WERI-Rb-1 (cell line): ENCODE results near the gene CYSTM1.

Source experiments
- DNase-seq: peaks from one replicate; pipeline ENCODE4 v3.0.0-alpha.2; 2020
- H3K27ac ChIP-seq: fragments of 250-450 bp; sonication (Bioruptor Pico); 2 replicates; pipeline ENCODE4 v1.5.1; 2020; ENCODE audit warnings: mild to moderate bottlenecking, moderate library complexity
- H3K27me3 ChIP-seq: fragments of 250-450 bp; sonication (Bioruptor Pico); 2 replicates; pipeline ENCODE4 v1.5.1; 2021; ENCODE audit warnings: mild to moderate bottlenecking, low read depth, moderate library complexity; ENCODE audit not compliant: insufficient read depth, severe bottlenecking
- H3K36me3 ChIP-seq: fragments of 250-450 bp; sonication (Bioruptor Pico); 2 replicates; pipeline ENCODE4 v1.5.1; 2020; ENCODE audit warnings: mild to moderate bottlenecking, moderate library complexity
- H3K4me3 ChIP-seq: 2 replicates; pipeline ENCODE4 v1.5.1; 2011; ENCODE audit warnings: low read depth, mild to moderate bottlenecking, control low read depth, low read length
- H3K9me3 ChIP-seq: fragments of 250-450 bp; sonication (Bioruptor Pico); 2 replicates; pipeline ENCODE4 v1.5.1; 2021; ENCODE audit warnings: mild to moderate bottlenecking, moderate library complexity; ENCODE audit not compliant: severe bottlenecking
- TF ChIP-seq, protein P1 (sequence below): IDR thresholded peaks from 2 replicates; pipeline ENCODE4 v1.5.1; 2011; ENCODE audit warnings: low read depth, mild to moderate bottlenecking, control low read depth, inconsistent platforms, low read length

CYSTM1 gene

DNA sequence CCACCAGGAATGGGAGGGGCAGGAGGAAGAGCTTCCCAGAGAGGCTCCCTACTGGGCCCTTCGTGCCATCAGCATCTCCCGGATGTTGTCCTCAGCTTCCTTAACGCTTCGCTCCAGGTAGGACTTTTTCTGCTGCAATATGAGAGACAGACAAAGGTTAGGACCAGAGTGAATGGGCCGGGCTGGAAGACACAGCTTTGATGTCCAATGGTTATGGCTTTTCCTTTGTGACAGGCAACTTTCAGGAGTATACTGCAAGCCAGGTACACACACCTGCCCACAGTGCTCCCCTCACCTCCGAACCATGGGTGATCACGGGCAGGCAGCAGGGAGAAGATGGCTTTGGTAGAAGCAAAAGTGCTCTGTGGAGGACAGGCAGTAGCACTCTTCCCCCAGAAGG is 70.9 kb downstream of the CYSTM1 start:
- H3K36me3 ChIP-seq, result peaks cover 36% of the 10 kb centered on the region
- no peaks in the 10 kb centered on the region for H3K27me3 ChIP-seq
- H3K27ac ChIP-seq, result no peak overlapping the region
- DNase-seq, result no peak
- H3K9me3 ChIP-seq, result no peaks in the 10 kb centered on the region
- H3K4me3 ChIP-seq, result no peak overlapping the region
- TF ChIP-seq, protein P1, sequence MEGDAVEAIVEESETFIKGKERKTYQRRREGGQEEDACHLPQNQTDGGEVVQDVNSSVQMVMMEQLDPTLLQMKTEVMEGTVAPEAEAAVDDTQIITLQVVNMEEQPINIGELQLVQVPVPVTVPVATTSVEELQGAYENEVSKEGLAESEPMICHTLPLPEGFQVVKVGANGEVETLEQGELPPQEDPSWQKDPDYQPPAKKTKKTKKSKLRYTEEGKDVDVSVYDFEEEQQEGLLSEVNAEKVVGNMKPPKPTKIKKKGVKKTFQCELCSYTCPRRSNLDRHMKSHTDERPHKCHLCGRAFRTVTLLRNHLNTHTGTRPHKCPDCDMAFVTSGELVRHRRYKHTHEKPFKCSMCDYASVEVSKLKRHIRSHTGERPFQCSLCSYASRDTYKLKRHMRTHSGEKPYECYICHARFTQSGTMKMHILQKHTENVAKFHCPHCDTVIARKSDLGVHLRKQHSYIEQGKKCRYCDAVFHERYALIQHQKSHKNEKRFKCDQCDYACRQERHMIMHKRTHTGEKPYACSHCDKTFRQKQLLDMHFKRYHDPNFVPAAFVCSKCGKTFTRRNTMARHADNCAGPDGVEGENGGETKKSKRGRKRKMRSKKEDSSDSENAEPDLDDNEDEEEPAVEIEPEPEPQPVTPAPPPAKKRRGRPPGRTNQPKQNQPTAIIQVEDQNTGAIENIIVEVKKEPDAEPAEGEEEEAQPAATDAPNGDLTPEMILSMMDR, result no peak

GRCh38 chr5:140246378-140247122 is 71.6 kb downstream of the CYSTM1 start:
- Histone ChIP-seq H3K9me3 (no peaks in the 10 kb centered on the region), H3K4me3 (no peak overlapping the region), H3K36me3 (peaks cover 36% of the 10 kb centered on the region), H3K27me3 (no peaks in the 10 kb centered on the region), H3K27ac (no peak overlapping the region)
- TF ChIP-seq, protein P1, result no peak
- DNase-seq, result no peak

DNA sequence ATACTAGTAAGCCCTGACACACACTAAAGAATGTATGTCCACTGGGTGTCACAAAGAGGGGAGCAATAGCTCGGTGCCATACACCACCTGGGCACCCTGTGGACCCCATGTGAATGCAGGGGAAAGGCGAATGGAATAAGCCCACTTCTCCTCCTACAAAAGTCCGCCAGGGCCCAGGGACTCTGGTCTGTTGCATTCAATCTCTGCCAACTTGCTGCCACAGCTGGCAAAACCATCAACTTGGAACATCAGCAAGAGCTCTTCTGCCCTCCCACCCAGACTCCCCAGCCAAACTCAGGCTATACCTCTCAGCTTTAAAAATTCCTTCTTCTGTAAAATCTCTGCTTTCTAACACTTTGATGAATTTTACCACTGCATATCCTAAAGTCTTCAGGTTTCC is 73.4 kb downstream of the CYSTM1 start:
- Histone ChIP-seq H3K27ac (no peak overlapping the region), H3K27me3 (no peaks in the 10 kb centered on the region), H3K4me3 (no peak overlapping the region), H3K9me3 (no peaks in the 10 kb centered on the region), H3K36me3 (peaks cover 34% of the 10 kb centered on the region)
- TF ChIP-seq, protein P1, result no peak
- DNase-seq, result no peak

DNA sequence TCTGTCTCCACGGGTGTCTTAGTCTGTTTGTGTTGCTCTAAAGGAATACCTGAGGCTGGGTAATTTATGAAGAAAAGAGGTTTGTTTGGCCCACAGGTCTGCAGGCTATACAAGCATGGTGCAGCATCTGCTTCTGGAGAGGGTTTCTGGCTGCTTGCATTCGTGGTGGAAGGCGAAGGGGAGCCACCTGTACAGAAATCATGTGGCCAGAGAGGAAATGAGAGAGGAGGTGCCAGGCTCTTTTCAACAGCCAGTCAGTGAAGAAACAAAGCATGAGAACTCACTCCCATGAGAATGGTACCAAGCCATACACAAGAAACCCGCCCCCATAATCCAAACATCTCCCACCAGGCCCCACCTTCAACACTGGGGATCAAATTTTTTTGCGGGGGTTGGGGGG is 74.5 kb downstream of the CYSTM1 start:
- Histone ChIP-seq H3K27ac (no peak overlapping the region), H3K4me3 (no peak overlapping the region), H3K27me3 (no peaks in the 10 kb centered on the region), H3K36me3 (peaks cover 25% of the 10 kb centered on the region), H3K9me3 (no peaks in the 10 kb centered on the region)
- no peak for DNase-seq
- TF ChIP-seq, protein P1, result no peak

- Histone ChIP-seq H3K9me3 (no peaks in the 10 kb centered on the region), H3K4me3 (no peak overlapping the region), H3K36me3 (peaks cover 16% of the 10 kb centered on the region), H3K27ac (no peak overlapping the region), H3K27me3 (no peaks in the 10 kb centered on the region)
- no peak for DNase-seq
- TF ChIP-seq, protein P1, result no peak
Observed at GRCh38 chr5:140250386-140250785, 75.4 kb downstream of the CYSTM1 start.

DNA sequence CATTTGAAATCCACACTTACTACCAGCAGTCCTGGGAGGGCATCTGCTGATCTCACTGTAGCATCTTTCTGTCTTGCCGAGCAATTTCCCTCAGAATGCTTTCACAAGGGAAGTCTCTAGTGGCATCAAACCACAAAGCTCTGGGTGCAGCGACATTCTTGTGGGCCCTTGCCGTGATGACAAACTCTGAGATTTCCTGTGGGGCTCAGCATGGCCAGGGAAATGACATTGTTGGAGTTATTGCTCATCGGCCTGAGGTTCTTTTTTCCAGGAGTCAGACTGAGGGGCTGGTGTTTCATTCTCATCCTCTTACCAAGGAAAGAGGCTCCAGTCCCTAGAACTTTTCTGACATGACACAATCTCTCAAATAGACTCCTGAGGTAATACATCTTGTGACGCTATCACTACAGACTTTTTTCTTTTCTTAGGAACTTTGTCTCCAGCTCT is 76.6 kb downstream of the CYSTM1 start:
- H3K9me3 ChIP-seq, result no peaks in the 10 kb centered on the region
- H3K27me3 ChIP-seq, result no peaks in the 10 kb centered on the region
- no peak overlapping the region for H3K27ac ChIP-seq
- TF ChIP-seq, protein P1, result no peak
- H3K4me3 ChIP-seq, result no peak overlapping the region
- DNase-seq, result no peak
- H3K36me3 ChIP-seq, result peaks cover 10% of the 10 kb centered on the region
